PC-3 (cell line): ENCODE data around the gene CAMTA1. TPM values are rescaled to one million over a fixed set of nuclear protein-coding genes. Genes with fewer than 3 reads are reported as not detected.

ENCODE experiments used
- ATAC-seq: fragments of 200-7000 bp; cut with Tn5 transposase; 2 replicates; pipeline ENCODE4 v1.9.1; 2020; ENCODE audit warnings: mild to moderate bottlenecking, moderate library complexity
- BruUV-seq: library from RNA; stranded (reverse); fragments of 400-500 nt; replicated peaks from 2 replicates; lab custom pipeline; 2021; lab: Mats Ljungman, UMichigan
- CTCF ChIA-PET: fragments of 300-600 bp; sonication (Branson Sonifier 250); formaldehyde crosslinking; loops from one replicate; lab custom pipeline; 2022; ENCODE audit warnings: antibody characterized with exemption; lab: Charles Lee
- POLR2A ChIA-PET: fragments of 300-600 bp; sonication (Branson Sonifier 250); formaldehyde crosslinking; loops from one replicate; lab custom pipeline; 2022; ENCODE audit warnings: antibody characterized with exemption; ENCODE audit not compliant: unreplicated experiment; lab: Charles Lee
- DNase-seq: peaks from one replicate; pipeline ENCODE4 v3.0.0-alpha.2; 2015
- H2AFZ ChIP-seq: fragments of 300-600 bp; sonication (generic); 2 replicates; pipeline ENCODE4 v1.6.0; 2016; ENCODE audit warnings: antibody characterized with exemption, low read length
- H3F3A ChIP-seq: fragments of 300-600 bp; sonication (generic); one replicate; pipeline ENCODE4 v1.6.0; 2017; ENCODE audit warnings: antibody characterized with exemption, low read length, control low read depth, mild to moderate bottlenecking; ENCODE audit not compliant: unreplicated experiment
- H3K27ac ChIP-seq: fragments of 300-600 bp; sonication (generic); 2 replicates; pipeline ENCODE4 v1.5.1; 2016; ENCODE audit warnings: mild to moderate bottlenecking, low read length
- H3K27me3 ChIP-seq: fragments of 300-600 bp; sonication (generic); 2 replicates; pipeline ENCODE4 v1.6.1; 2016; ENCODE audit warnings: low read length, mixed read lengths
- H3K36me3 ChIP-seq: fragments of 300-600 bp; sonication (generic); 2 replicates; pipeline ENCODE4 v1.6.1; 2016; ENCODE audit warnings: low read depth, mixed run types, low read length, mixed read lengths
- H3K4me1 ChIP-seq: fragments of 300-600 bp; sonication (generic); 2 replicates; pipeline ENCODE4 v1.5.1; 2016; ENCODE audit warnings: low read length; ENCODE audit not compliant: insufficient read depth
- H3K4me2 ChIP-seq: fragments of 300-600 bp; sonication (generic); 2 replicates; pipeline ENCODE4 v1.6.0; 2016; ENCODE audit warnings: low read length
- H3K4me3 ChIP-seq: fragments of 300-600 bp; sonication (generic); 2 replicates; pipeline ENCODE4 v1.5.1; 2016; ENCODE audit warnings: mild to moderate bottlenecking, low read length, mixed read lengths
- H3K79me2 ChIP-seq: fragments of 300-600 bp; sonication (generic); 2 replicates; pipeline ENCODE4 v1.6.1; 2017; ENCODE audit warnings: low read length, mixed read lengths
- H3K9ac ChIP-seq: fragments of 300-600 bp; sonication (generic); 2 replicates; pipeline ENCODE4 v1.6.0; 2016; ENCODE audit warnings: mild to moderate bottlenecking, low read length
- H3K9me2 ChIP-seq: fragments of 300-600 bp; sonication (generic); replicated peaks from 2 replicates; pipeline ENCODE4 v1.6.1; 2016; ENCODE audit warnings: mixed run types, low read length, mixed read lengths
- H3K9me3 ChIP-seq: fragments of 300-600 bp; sonication (generic); 2 replicates; pipeline ENCODE4 v1.6.1; 2016; ENCODE audit warnings: low read length, mixed read lengths
- H4K20me1 ChIP-seq: fragments of 300-600 bp; sonication (generic); 2 replicates; pipeline ENCODE4 v1.6.1; 2016; ENCODE audit warnings: low read length, mixed read lengths
- CTCF ChIP-seq: fragments of 300-600 bp; sonication (generic); conservative IDR thresholded peaks from 2 replicates; pipeline ENCODE4 v1.5.1; 2017; ENCODE audit warnings: antibody characterized with exemption, low read depth, mild to moderate bottlenecking, low read length
- EZH2 ChIP-seq: fragments of 300-600 bp; sonication (generic); IDR thresholded peaks from one replicate; pipeline ENCODE4 v1.6.1; 2017; ENCODE audit warnings: antibody characterized with exemption, mild to moderate bottlenecking, low read length; ENCODE audit not compliant: unreplicated experiment
- EZH2phosphoT487 ChIP-seq: fragments of 300-600 bp; sonication (generic); IDR thresholded peaks from 2 replicates; pipeline ENCODE4 v1.6.1; 2018; ENCODE audit warnings: mild to moderate bottlenecking, antibody characterized with exemption, low read length, borderline replicate concordance
- intact Hi-C: fragments of 100-400 bp; cut with micrococcal nuclease; formaldehyde crosslinking; loops from 2 replicates; pipeline ENCODE4 v1.9.0; 2023
- total RNA-seq: library from RNA; depleted of rRNA; stranded (reverse); fragments of >200 nt; gene quantifications from 2 replicates; pipeline ENCODE4 v1.2.3, GENCODE V29; 2014

The CAMTA1 gene
- total RNA-seq, 1 experiment from 2014 or later = 40.8 TPM

DNA sequence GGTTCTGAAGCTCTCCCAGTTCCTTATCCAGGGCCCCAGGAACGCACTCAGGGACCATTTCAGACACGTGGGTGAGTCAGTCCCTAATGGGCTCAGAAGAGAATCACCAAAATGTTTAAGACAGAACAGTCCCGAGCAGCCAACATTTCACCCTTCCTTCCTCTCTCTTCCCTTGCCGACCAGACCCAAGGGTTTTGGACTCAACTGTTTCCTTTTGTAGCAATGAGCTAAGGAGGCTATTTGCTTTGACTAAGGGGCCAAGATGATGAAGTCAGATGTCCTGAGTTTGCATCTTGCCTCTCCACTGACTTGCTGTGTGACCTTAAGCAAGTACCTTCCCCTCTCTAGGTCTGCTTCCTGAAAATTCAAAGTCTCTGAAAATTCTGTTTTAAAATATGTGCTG, 513.5 kb downstream of the CAMTA1 start:
- H4K20me1 ChIP-seq = no peaks in the 10 kb centered on the region
- ChIA-PET POLR2A (no interaction called here), CTCF (no interaction called here)
- no peaks in the 10 kb centered on the region for H3K9me2 ChIP-seq
- H3K9me3 ChIP-seq = peaks cover 7% of the 10 kb centered on the region; the same call in 1 of the 2 replicates
- H3K27me3 ChIP-seq = peaks cover 4% of the 10 kb centered on the region; the same call in 1 of the 2 replicates
- peak overlapping the region; percentile 77 for H3K4me2 ChIP-seq
- peak overlapping the region; percentile 13; the same call in 1 of the 2 replicates for H2AFZ ChIP-seq
- peaks cover 29% of the 10 kb centered on the region for H3K4me1 ChIP-seq
- H3K79me2 ChIP-seq = no peaks in the 10 kb centered on the region
- no peaks in the 10 kb centered on the region for H3K36me3 ChIP-seq
- peak; percentile 7 for DNase-seq
- peaks cover 9% of the 10 kb centered on the region for H3F3A ChIP-seq
- peak overlapping the region; percentile 90 for H3K27ac ChIP-seq
- TF ChIP-seq EZH2 (no peak), CTCF (no peak), EZH2phosphoT487 (no peak)
- BruUV-seq = no TSS peak
- intact Hi-C loops = no loop called here
- no peak overlapping the region for H3K9ac ChIP-seq
- no peak overlapping the region for H3K4me3 ChIP-seq
- ATAC-seq = peak; percentile 7; the same call in 1 of the 2 replicates

GRCh38 chr1:7299329-7299799, 514.1 kb downstream of the CAMTA1 start:
- H3K79me2 ChIP-seq = no peaks in the 10 kb centered on the region
- H3K4me2 ChIP-seq = peak overlapping the region; percentile 77
- peak overlapping the region; percentile 32; the same call in 1 of the 2 replicates for H2AFZ ChIP-seq
- H3K27me3 ChIP-seq = no peaks in the 10 kb centered on the region
- no peak for TF ChIP-seq EZH2phosphoT487
- no peak for TF ChIP-seq EZH2
- no peak for TF ChIP-seq CTCF
- ATAC-seq (peak; percentile 86), DNase-seq (peak; percentile 82)
- H3K9me2 ChIP-seq = no peaks in the 10 kb centered on the region
- H3K4me1 ChIP-seq = peaks cover 29% of the 10 kb centered on the region
- peaks cover 7% of the 10 kb centered on the region; the same call in 1 of the 2 replicates for H3K9me3 ChIP-seq
- peak overlapping the region; percentile 60 for H3K9ac ChIP-seq
- H3F3A ChIP-seq = peaks cover 9% of the 10 kb centered on the region
- intact Hi-C loops = no loop called here
- BruUV-seq = no TSS peak
- no peaks in the 10 kb centered on the region for H4K20me1 ChIP-seq
- ChIA-PET POLR2A (no interaction called here), CTCF (no interaction called here)
- no peaks in the 10 kb centered on the region for H3K36me3 ChIP-seq
- peak overlapping the region; percentile 34; the same call in 1 of the 2 replicates for H3K4me3 ChIP-seq
- peak overlapping the region; percentile 90 for H3K27ac ChIP-seq

DNA sequence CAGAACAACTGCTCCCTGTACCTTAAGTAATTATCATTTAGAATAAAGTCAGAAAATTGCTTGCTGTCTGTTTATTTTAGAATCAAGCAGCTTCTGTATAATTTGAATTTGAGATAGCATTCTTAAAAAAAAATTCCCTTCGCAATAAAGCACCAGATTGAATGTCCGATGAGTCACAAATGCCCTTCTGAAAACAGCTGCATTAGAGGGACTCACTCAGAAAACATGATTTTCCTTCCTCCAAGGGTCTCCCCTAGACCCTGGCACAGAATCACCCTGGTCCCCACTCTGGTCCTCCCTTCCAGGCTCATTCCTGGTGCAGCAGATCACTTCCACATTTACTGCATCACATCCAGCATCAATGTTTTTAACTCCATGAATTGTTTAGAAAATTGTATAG, 514.7 kb downstream of the CAMTA1 start:
- peaks cover 7% of the 10 kb centered on the region; the same call in 1 of the 2 replicates for H3K9me3 ChIP-seq
- intact Hi-C loops = no loop called here
- peak overlapping the region; percentile 34; the same call in 1 of the 2 replicates for H3K4me3 ChIP-seq
- H3K9ac ChIP-seq = peak overlapping the region; percentile 60
- ATAC-seq = peak; percentile 28; the same call in 1 of the 2 replicates
- TF ChIP-seq EZH2 = no peak
- no peak for TF ChIP-seq CTCF
- TF ChIP-seq EZH2phosphoT487 = no peak
- no peaks in the 10 kb centered on the region for H4K20me1 ChIP-seq
- H3K4me2 ChIP-seq = peak overlapping the region; percentile 77
- BruUV-seq = no TSS peak
- H3K4me1 ChIP-seq = peaks cover 29% of the 10 kb centered on the region
- no peaks in the 10 kb centered on the region for H3K79me2 ChIP-seq
- H3K36me3 ChIP-seq = no peaks in the 10 kb centered on the region
- H2AFZ ChIP-seq = peak overlapping the region; percentile 32; the same call in 1 of the 2 replicates
- no peaks in the 10 kb centered on the region for H3K9me2 ChIP-seq
- ChIA-PET POLR2A (no interaction called here), CTCF (no interaction called here)
- DNase-seq = peak; percentile 47
- H3K27me3 ChIP-seq = no peaks in the 10 kb centered on the region
- peak overlapping the region; percentile 90 for H3K27ac ChIP-seq
- H3F3A ChIP-seq = peaks cover 9% of the 10 kb centered on the region
